Osteoblast (primary cell): ENCODE results near the gene PTH2R. TPM values are rescaled to one million over a fixed set of nuclear protein-coding genes. Genes with fewer than 3 reads are reported as not detected.
"Not testable (repeated sequence)": the region's sequence is repeated elsewhere in the genome, so short reads cannot be mapped to it uniquely, and the experiment has no call there.

ENCODE experiments used
- DNase-seq: peaks from one replicate; pipeline ENCODE4 v3.0.0; 2011; ENCODE audit warnings: low spot score, mixed read lengths; ENCODE audit not compliant: insufficient read length; ENCODE audit errors: missing footprints
- H2AFZ ChIP-seq: 2 replicates; pipeline ENCODE4 v1.6.0; 2011; ENCODE audit warnings: mild to moderate bottlenecking, low read length
- H3K27ac ChIP-seq: 2 replicates; pipeline ENCODE4 v1.5.1; 2011; ENCODE audit warnings: mild to moderate bottlenecking, low read depth, low read length, moderate library complexity
- H3K27me3 ChIP-seq: 2 replicates; pipeline ENCODE4 v1.6.0; 2012; ENCODE audit warnings: mild to moderate bottlenecking, control low read depth, inconsistent platforms, low read length, moderate library complexity; ENCODE audit not compliant: insufficient read depth
- H3K36me3 ChIP-seq: 2 replicates; pipeline ENCODE4 v1.5.1; 2011; ENCODE audit warnings: mild to moderate bottlenecking, low read length, control low read depth, moderate library complexity; ENCODE audit not compliant: insufficient read depth
- H3K4me1 ChIP-seq: 2 replicates; pipeline ENCODE4 v1.5.1; 2011; ENCODE audit warnings: mild to moderate bottlenecking, low read length, control low read depth, moderate library complexity; ENCODE audit not compliant: insufficient read depth
- H3K4me2 ChIP-seq: 2 replicates; pipeline ENCODE4 v1.6.0; 2011; ENCODE audit warnings: mild to moderate bottlenecking, low read length; ENCODE audit not compliant: insufficient read depth
- H3K4me3 ChIP-seq: fragments of 200-600 bp; sonication (generic); 3 replicates; pipeline ENCODE4 v1.5.1; 2012; ENCODE audit warnings: mild to moderate bottlenecking, low read length, inconsistent platforms; ENCODE audit not compliant: insufficient read depth
- H3K79me2 ChIP-seq: 2 replicates; pipeline ENCODE4 v1.6.0; 2012; ENCODE audit warnings: mild to moderate bottlenecking, low read length, control low read depth, inconsistent platforms; ENCODE audit not compliant: insufficient read depth
- H3K9me3 ChIP-seq: 2 replicates; pipeline ENCODE4 v1.5.1; 2011; ENCODE audit warnings: low read depth, low read length, control low read depth
- H4K20me1 ChIP-seq: 2 replicates; pipeline ENCODE4 v1.6.0; 2012; ENCODE audit warnings: mild to moderate bottlenecking, low read length, control low read depth; ENCODE audit not compliant: insufficient read depth
- CTCF ChIP-seq: IDR thresholded peaks from 2 replicates; pipeline ENCODE4 v1.5.1; 2011; ENCODE audit warnings: mild to moderate bottlenecking, low read depth, low read length, moderate library complexity; ENCODE audit errors: extremely low read depth
- total RNA-seq: library from RNA; depleted of rRNA; stranded (reverse); fragments of >200 nt; gene quantifications from 2 replicates; pipeline ENCODE4 v1.2.3, GENCODE V29; 2012

The PTH2R gene
- total RNA-seq, 1 donor, result under 0.01 TPM

GRCh38 chr2:208529796-208530195 lies 123.2 kb downstream of the PTH2R start:
- Histone ChIP-seq H3K4me1 (no peaks in the 10 kb centered on the region), H2AFZ (no peak overlapping the region), H4K20me1 (no peaks in the 10 kb centered on the region), H3K4me2 (no peak overlapping the region), H3K4me3 (no peak overlapping the region), H3K79me2 (no peaks in the 10 kb centered on the region), H3K9me3 (no peaks in the 10 kb centered on the region), H3K27me3 (no peaks in the 10 kb centered on the region), H3K27ac (no peak overlapping the region), H3K36me3 (no peaks in the 10 kb centered on the region)
- TF ChIP-seq CTCF, result no peak
- DNase-seq, result no peak

- no peak for TF ChIP-seq CTCF
- no peaks in the 10 kb centered on the region for H3K4me1 ChIP-seq
- H3K4me2 ChIP-seq, result no peak overlapping the region
- no peaks in the 10 kb centered on the region for H3K9me3 ChIP-seq
- no peaks in the 10 kb centered on the region for H4K20me1 ChIP-seq
- H3K27me3 ChIP-seq, result no peaks in the 10 kb centered on the region
- H3K36me3 ChIP-seq, result no peaks in the 10 kb centered on the region
- no peaks in the 10 kb centered on the region for H3K79me2 ChIP-seq
- no peak for DNase-seq
- H3K27ac ChIP-seq, result no peak overlapping the region
- H3K4me3 ChIP-seq, result no peak overlapping the region
- H2AFZ ChIP-seq, result no peak overlapping the region
Measured at GRCh38 chr2:208531361-208531760, 124.8 kb downstream of the PTH2R start.

- not testable (repeated sequence) for H3K4me3 ChIP-seq, H3K4me2 ChIP-seq, H3K4me1 ChIP-seq, H4K20me1 ChIP-seq, DNase-seq, H3K27ac ChIP-seq, H3K27me3 ChIP-seq, H2AFZ ChIP-seq, H3K79me2 ChIP-seq, H3K36me3 ChIP-seq, H3K9me3 ChIP-seq
Measured at GRCh38 chr2:208535578-208535977, 129.0 kb downstream of the PTH2R start.

GRCh38 chr2:208541461-208541988 lies 134.9 kb downstream of the PTH2R start:
- H4K20me1 ChIP-seq, result no peaks in the 10 kb centered on the region
- no peak overlapping the region for H3K27ac ChIP-seq
- H3K79me2 ChIP-seq, result no peaks in the 10 kb centered on the region
- H3K27me3 ChIP-seq, result no peaks in the 10 kb centered on the region
- no peak overlapping the region for H3K4me3 ChIP-seq
- H3K9me3 ChIP-seq, result no peaks in the 10 kb centered on the region
- DNase-seq, result no peak
- H2AFZ ChIP-seq, result no peak overlapping the region
- H3K4me2 ChIP-seq, result no peak overlapping the region
- no peak for TF ChIP-seq CTCF
- no peaks in the 10 kb centered on the region for H3K4me1 ChIP-seq
- H3K36me3 ChIP-seq, result no peaks in the 10 kb centered on the region
